ENCODE data around the gene AFG1L.
"Not testable (repeated sequence)": the region's sequence is repeated elsewhere in the genome, so short reads cannot be mapped to it uniquely, and the experiment has no call there.

Gene AFG1L

GRCh38 chr6:108288742-108289141 is 6.1 kb upstream of the AFG1L start:
- no peak for DNase-seq

DNA sequence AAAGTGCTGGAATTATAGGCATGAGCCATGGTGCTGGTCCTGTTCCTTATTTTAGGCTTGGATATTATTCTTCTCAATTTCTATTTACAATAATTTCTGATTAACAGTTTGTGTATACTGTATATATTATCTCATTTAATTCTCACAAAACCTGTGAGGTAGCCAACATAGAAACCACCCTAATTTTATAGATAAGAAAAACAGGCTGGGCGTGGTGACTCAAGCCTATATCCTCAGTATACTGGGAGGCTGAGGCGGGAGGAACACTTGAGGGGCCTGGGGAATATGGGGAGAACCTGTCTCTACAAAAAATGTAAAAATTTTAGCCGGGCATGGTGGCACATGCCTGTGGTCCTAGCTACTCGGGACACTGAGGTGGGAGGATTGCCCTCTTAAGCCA is 3.8 kb upstream of the AFG1L start:
- DNase-seq: no peak

- DNase-seq: not testable (repeated sequence)
These were observed 2.3 kb upstream of the AFG1L start for GRCh38 chr6:108292561-108292960.

DNA sequence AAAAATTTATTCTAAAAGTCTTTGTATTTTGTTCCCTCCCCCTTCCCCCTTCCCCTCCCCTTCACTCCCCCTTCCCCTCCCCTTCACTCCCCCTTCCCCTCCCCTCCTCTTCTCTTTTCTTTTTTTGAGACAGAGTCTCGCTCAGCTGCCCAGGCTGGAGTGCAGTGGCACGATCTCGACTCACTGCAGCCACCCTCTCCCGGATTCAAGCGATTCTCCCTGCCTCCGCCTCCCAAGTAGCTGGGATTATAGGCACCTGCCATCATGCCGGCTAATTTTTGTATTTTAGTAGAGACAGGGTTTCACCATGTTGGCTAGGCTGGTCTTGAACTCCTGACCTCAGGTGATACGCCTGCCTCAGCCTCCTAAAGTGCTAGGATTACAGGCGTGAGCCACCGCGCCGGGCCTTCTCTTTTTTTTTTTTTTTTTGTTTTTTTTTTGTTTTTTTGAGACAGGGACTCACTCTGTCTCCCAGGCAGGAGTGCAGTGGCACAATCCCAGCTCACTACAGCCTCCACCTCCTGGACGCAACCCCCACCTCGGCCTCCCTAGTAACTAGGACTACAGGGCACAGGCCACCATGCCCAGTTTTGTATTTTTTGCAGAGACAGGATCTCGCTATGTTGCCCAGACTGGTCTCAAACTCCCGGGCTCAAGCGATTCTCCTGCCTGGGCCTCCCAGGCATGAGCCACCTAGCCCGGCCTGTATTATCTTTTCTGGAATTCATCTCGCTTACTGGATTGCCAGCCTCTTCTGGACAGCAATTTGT is 1.1 kb upstream of the AFG1L start:
- DNase-seq: peak in 6 of 51 donors; percentile 1 to 23 (median 4)

- peak in 1 of 51 donors; percentile 29 for DNase-seq
These were observed 542 bp upstream of the AFG1L start for GRCh38 chr6:108294297-108294726.

- DNase-seq: no peak
These were observed 822 bp downstream of the AFG1L start for GRCh38 chr6:108295676-108296075.

DNA sequence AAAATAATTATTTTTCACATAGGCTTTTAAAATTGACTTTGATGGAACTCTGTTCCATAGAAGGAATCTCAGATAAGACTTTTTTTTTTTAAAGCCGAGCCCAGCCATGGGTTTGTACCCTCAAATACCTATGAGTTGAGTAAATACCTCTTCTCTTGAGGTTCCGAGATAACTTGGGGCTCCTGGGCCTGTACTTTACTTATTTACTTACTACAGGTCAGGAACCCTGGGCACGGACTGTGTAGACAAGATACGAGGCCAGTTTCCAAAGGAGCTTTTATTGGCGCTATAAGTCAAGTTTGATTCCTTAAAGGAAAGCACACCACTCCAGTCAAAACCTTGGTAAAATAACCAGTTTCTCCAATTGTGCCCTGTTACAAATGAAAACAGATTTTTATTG is 7.5 kb downstream of the AFG1L start:
- no peak for DNase-seq

DNA sequence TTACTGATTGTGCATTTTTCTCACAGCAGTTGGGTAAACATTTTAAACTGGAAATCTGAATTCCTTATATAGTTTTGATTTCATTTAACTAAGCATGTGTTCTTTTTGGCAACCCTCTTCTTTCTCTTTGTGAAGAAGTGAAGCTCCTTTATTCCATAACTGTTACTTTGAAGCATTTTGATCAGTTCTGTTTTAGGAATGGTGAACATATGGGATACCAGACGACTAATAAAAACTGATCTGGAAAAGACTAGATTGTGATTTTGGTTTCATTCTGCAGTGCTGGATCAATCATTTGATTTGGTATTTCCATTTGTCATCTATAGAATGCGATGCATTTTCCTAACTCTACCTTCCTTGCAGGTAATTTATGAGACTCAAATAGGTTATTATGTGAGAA is 9.8 kb downstream of the AFG1L start:
- no peak for DNase-seq

DNA sequence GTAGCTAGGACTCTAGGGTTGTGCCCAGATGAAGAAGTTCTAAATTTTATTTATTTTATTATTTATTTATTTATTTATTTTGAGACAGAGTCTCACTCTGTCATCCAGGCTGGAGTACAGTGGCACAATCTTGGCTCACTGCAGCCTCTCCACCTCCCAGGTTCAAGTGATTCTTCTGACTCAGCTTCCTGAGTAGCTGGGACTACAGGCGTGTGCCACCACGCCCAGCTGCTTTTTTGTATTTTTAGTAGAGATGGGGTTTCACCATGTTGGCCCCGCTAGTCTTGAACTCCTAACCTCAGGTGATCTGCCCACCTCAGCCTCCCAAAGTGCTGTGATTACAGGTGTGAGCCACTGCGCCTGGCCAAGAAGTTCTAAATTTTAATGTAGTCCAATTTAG is 13.8 kb downstream of the AFG1L start:
- DNase-seq: not testable (repeated sequence)

DNA sequence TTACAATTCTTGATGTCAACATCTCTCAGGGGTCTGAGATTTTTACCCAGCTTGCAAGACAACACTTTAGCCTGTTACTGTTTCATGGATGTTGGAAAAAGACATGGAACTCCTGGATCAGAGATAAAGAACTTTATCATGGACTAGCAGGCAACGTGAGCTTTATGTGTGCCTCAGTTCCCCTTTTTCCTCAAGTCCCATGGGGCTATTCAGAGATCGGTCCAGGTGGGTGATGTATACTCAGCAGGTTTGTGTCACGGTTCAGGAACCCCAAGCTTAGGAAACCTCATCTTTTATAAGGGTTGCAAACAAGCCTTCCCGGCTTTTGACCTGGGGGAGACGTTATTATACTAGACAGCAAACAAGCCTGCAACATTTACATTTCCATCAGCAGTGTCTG is 15.0 kb downstream of the AFG1L start:
- DNase-seq: no peak

- no peak for DNase-seq
These were observed 17.8 kb downstream of the AFG1L start for GRCh38 chr6:108312605-108313004.

DNA sequence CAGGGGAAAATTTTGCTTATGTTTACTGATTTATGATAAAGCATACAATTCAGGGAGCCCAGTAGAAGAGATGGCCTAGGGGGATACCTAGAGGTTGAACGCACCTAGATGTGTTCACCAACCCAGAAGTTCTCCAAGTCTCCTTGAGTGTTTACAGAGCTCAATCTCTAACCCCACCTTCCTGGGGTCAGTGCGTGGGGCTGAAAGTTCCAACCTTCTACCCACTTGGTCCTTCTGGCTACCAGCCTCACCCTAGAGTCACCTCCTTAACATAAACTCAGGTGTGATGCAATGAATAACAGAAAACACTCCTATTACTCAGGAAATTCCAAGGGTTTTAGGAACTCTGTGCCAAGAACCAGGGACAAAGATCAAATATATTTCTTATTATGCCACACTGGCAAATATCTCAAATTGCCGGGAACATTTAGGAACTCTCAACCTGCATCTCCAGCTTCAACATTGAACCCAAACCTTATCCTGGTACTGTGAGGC is 26.4 kb downstream of the AFG1L start:
- no peak for DNase-seq

DNA sequence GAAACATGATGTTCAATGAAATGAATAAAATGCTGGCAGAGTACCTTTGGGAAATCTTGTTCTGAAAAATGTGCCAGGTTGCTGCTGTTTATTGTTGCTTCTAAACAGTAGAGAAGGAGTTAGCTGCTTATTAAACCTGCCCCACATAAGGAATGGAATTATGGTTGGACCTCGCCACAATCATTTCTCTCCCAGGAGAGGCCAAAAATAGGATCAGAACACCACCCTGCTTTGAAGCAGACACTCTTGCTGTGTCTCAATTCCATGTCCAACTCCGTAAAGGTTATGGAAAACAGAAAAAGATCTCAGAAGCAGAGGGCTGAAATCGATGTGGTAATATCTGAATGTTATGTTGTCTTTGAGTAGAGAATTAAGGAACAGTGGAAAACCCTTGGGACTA is 27.9 kb downstream of the AFG1L start:
- DNase-seq: no peak

- no peak for DNase-seq
These were observed 29.0 kb downstream of the AFG1L start for GRCh38 chr6:108323710-108324466.

DNA sequence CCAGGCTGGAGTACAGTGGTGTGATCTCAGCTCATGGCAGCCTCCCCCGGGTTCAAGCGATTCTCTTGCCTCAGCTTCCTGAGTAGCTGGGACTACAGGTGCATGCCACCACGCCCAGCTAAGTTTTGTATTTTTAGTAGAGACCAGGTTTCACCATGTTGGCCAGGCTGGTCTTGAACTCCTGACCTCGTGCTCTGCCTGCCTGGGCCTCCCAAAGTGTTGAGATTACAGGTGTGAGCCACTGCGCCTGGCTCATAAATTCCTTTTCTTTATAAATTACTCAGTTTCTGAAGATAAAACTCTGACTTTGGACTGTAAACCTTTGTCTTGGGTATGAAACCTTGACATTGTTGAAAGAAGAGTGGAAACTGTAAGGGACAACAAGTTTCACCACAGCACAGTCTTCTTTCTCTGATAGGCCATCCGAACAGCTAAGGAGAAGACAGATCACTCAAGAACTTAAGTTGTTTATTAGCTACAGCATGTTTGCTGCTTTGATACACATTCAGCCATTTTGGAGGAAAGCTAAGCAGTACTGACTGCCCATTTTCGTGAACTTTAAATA is 35.4 kb downstream of the AFG1L start:
- not testable (repeated sequence) for DNase-seq

DNA sequence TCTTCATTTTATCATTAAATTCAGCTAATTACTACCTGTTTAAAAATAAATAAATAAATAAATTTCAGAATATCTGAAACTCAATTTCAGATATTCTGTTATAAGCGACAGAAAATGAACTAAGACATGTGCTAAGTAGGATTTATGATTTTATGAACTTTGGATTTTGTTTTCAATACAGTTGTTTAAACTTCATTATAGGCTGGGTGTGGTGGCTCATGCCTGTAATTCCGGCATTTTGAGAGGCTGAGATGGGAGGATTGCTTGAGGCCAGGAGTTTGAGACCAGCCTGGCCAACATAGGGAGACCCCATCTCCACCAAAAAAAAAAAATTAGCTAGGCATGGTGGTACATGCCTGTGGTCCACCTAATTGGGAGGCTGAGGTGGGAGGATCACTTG is 36.0 kb downstream of the AFG1L start:
- no peak for DNase-seq

DNA sequence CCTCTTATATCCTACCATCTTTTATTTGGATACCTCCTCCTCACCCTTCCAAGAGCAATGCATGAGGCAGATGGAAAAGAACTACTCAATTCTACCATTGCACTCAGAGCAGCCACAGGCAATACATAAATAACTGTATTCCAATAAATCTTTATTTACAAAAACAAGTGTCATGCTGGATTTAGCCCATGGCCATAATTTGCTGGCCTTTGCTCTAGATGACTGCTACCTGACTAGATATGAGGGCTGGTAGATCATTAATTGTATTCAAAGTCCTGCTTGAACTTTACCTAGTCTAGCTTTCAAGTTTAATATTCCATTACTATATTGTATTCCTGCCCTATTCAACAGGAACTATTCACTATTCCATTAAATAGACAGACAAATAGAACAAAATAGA is 37.1 kb downstream of the AFG1L start:
- DNase-seq: no peak

- no peak for DNase-seq
These were observed 42.1 kb downstream of the AFG1L start for GRCh38 chr6:108336971-108337370.

DNA sequence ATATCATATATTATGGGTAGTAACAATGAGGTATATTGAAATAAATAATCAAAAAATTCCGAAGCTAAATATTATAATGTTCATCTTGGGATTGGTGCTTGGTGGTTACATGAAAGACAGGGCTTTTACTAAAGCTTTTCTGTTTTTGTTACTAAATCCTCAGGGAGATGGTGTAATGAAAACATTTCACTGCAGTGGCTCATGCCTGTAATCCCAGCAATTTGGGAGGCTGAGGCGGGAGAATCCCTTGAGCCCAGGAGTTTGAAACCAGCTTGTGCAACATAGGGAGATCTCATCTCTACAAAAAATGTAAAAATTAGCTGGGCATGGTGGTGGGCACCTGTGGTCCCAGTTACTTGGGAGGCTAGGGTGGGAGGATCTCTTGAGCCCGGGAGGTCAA is 42.9 kb downstream of the AFG1L start:
- no peak for DNase-seq

DNA sequence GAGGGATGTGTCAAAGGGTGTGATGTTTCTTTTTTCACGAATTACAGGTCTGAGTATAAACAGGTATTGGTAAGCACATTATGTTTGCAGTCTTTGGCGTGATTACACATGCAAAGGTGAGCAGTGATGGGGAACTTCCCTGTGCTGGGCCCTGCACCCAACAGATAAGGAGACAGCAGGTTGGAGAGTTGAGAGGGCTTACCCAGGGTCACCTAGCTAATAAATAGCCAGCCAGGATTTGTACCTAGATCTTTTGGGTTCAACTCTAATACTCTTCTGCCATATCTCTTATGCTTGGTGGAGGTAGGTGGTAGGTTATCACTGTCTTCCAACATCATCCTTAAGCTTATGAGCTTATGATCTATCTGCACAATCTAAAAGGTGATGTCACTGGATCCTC is 46.5 kb downstream of the AFG1L start:
- DNase-seq: no peak

DNA sequence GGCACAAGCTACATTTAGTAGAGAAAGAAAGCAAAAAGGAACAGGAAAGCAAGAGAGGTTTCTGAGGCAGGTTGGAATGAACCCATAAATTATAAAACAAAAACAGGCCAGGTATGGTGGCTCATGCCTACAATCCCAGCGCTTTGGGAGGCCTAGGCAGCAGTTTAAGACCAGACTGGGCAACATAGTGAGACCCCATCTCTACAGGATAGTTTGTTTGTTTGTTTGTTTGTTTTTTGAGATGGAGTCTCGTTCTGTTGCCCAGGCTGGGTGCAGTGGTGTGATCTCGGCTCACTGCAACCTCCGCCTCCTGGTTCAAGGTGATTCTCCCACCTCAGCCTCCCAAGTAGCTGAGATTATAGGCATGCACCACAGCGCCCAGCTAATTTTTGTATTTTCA is 49.0 kb downstream of the AFG1L start:
- no peak for DNase-seq

- DNase-seq: no peak
These were observed 53.9 kb downstream of the AFG1L start for GRCh38 chr6:108348655-108349349.

Measured in hypothalamus (tissue), 51 donors.